GM23338 (cell line): ENCODE measurements around the gene SERPINA3. TPM values are rescaled to one million over a fixed set of nuclear protein-coding genes. Genes with fewer than 3 reads are reported as not detected.

Experiments used
- ATAC-seq: fragments of 200-7000 bp; cut with Tn5 transposase; 3 replicates; pipeline ENCODE4 v1.9.1; 2020
- DNase-seq: peaks from one replicate; pipeline ENCODE4 v3.0.0-alpha.2; 2015; ENCODE audit warnings: low spot score
- H2AFZ ChIP-seq: fragments of 200-600 bp; sonication (generic); 2 replicates; pipeline ENCODE4 v1.8.0; 2016; ENCODE audit warnings: antibody characterized with exemption, mild to moderate bottlenecking, moderate library complexity
- H3F3A ChIP-seq: fragments of 200-600 bp; sonication (generic); replicated peaks from 2 replicates; pipeline ENCODE4 v1.8.0; 2017; ENCODE audit warnings: antibody characterized with exemption, mixed run types, low read depth
- H3K27ac ChIP-seq: fragments of 200-600 bp; sonication (generic); 2 replicates; pipeline ENCODE4 v1.6.1; 2016; ENCODE audit warnings: low read depth
- H3K27me3 ChIP-seq: fragments of 200-600 bp; sonication (generic); 2 replicates; pipeline ENCODE4 v1.8.0; 2016; ENCODE audit warnings: mild to moderate bottlenecking, mixed run types, moderate library complexity; ENCODE audit not compliant: insufficient read depth
- H3K36me3 ChIP-seq: fragments of 200-600 bp; sonication (generic); 2 replicates; pipeline ENCODE4 v1.8.0; 2016; ENCODE audit warnings: mild to moderate bottlenecking; ENCODE audit not compliant: insufficient read depth
- H3K4me1 ChIP-seq: fragments of 200-600 bp; sonication (generic); 2 replicates; pipeline ENCODE4 v1.8.0; 2016; ENCODE audit warnings: mild to moderate bottlenecking, moderate library complexity; ENCODE audit not compliant: insufficient read depth
- H3K4me2 ChIP-seq: fragments of 200-600 bp; sonication (generic); 2 replicates; pipeline ENCODE4 v1.7.1; 2017; ENCODE audit warnings: mixed run types
- H3K4me3 ChIP-seq: fragments of 200-600 bp; sonication (generic); 2 replicates; pipeline ENCODE4 v1.6.1; 2016; ENCODE audit warnings: mixed run types
- H3K79me2 ChIP-seq: fragments of 200-600 bp; sonication (generic); replicated peaks from 2 replicates; pipeline ENCODE4 v1.8.0; 2017; ENCODE audit warnings: mild to moderate bottlenecking; ENCODE audit not compliant: insufficient read depth
- H3K9me2 ChIP-seq: fragments of 200-600 bp; sonication (generic); 2 replicates; pipeline ENCODE4 v1.8.0; 2017; ENCODE audit not compliant: insufficient read depth
- H4K20me1 ChIP-seq: fragments of 200-600 bp; sonication (generic); replicated peaks from 2 replicates; pipeline ENCODE4 v1.8.0; 2017; ENCODE audit warnings: mild to moderate bottlenecking; ENCODE audit not compliant: insufficient read depth
- H3K27ac Mint-ChIP-seq: 2 replicates; pipeline ENCODE4 v1.8.0; 2020; ENCODE audit warnings: inconsistent platforms, mild to moderate bottlenecking, moderate library complexity, mixed read lengths
- H3K27me3 Mint-ChIP-seq: 3 replicates; pipeline ENCODE4 v1.8.0; 2022; ENCODE audit warnings: low read depth, mild to moderate bottlenecking, moderate library complexity, mixed read lengths, inconsistent platforms; ENCODE audit not compliant: insufficient read depth, poor library complexity
- H3K36me3 Mint-ChIP-seq: 3 replicates; pipeline ENCODE4 v1.8.0; 2021; ENCODE audit warnings: low read depth, mild to moderate bottlenecking, inconsistent platforms, moderate library complexity, mixed read lengths
- H3K4me1 Mint-ChIP-seq: 3 replicates; pipeline ENCODE4 v1.8.0; 2020; ENCODE audit warnings: mild to moderate bottlenecking, inconsistent platforms, mixed read lengths
- H3K4me3 Mint-ChIP-seq: 3 replicates; pipeline ENCODE4 v1.8.0; 2021; ENCODE audit warnings: moderate library complexity, mild to moderate bottlenecking, inconsistent platforms, mixed read lengths
- H3K9me3 Mint-ChIP-seq: 3 replicates; pipeline ENCODE4 v1.8.0; 2020; ENCODE audit warnings: moderate library complexity, mild to moderate bottlenecking, inconsistent platforms, mixed read lengths
- CREB1 ChIP-seq: fragments of 250-450 bp; sonication (Bioruptor Pico); IDR thresholded peaks from 2 replicates; pipeline ENCODE4 v1.5.0; 2020; ENCODE audit warnings: low read depth, mild to moderate bottlenecking, moderate library complexity
- ETS1 ChIP-seq: IDR thresholded peaks from 2 replicates; pipeline ENCODE4 v1.6.1; 2016; ENCODE audit warnings: antibody characterized with exemption
- EZH2 ChIP-seq: fragments of 200-600 bp; sonication (generic); IDR thresholded peaks from one replicate; pipeline ENCODE4 v1.8.0; 2017; ENCODE audit warnings: antibody characterized with exemption, mild to moderate bottlenecking, low read depth; ENCODE audit not compliant: unreplicated experiment
- EZH2phosphoT487 ChIP-seq: fragments of 200-600 bp; sonication (generic); IDR thresholded peaks from one replicate; pipeline ENCODE4 v1.8.1; 2018; ENCODE audit warnings: antibody characterized with exemption; ENCODE audit not compliant: unreplicated experiment
- JUNB ChIP-seq: IDR thresholded peaks from one replicate; pipeline ENCODE4 v1.6.1; 2016; ENCODE audit warnings: antibody characterized with exemption; ENCODE audit not compliant: unreplicated experiment
- NANOG ChIP-seq: IDR thresholded peaks from 2 replicates; pipeline ENCODE4 v1.6.1; 2016; ENCODE audit warnings: antibody characterized with exemption, borderline replicate concordance
- POLR2AphosphoS5 ChIP-seq: IDR thresholded peaks from 2 replicates; pipeline ENCODE4 v1.6.1; 2016; ENCODE audit warnings: antibody characterized with exemption, low read depth
- STAT1 ChIP-seq: IDR thresholded peaks from one replicate; pipeline ENCODE4 v1.6.1; 2016; ENCODE audit warnings: antibody characterized with exemption; ENCODE audit not compliant: unreplicated experiment
- ZNF331 ChIP-seq: fragments of 250-450 bp; sonication (Bioruptor Pico); IDR thresholded peaks from 2 replicates; pipeline ENCODE4 v1.5.0; 2020; ENCODE audit warnings: low read depth, mild to moderate bottlenecking, moderate library complexity
- ZNF462 ChIP-seq: fragments of 250-450 bp; sonication (Bioruptor Pico); IDR thresholded peaks from 2 replicates; pipeline ENCODE4 v1.5.0; 2020; ENCODE audit warnings: mild to moderate bottlenecking, moderate library complexity
- polyA plus RNA-seq: library from polyadenylated mRNA; unstranded; fragments of >200 nt; fragmentation: Nextera tagmentation; extraction: Ambion mirVana; gene quantifications from 2 replicates; pipeline ENCODE4 v1.2.1, GENCODE V29; 2016
- total RNA-seq: library from RNA; depleted of rRNA; stranded (reverse); fragments of >200 nt; shearing (Covaris generic); gene quantifications from 2 replicates; pipeline ENCODE4 v1.2.3, GENCODE V29; 2014
- TF ChIP-seq, protein P1 (sequence below): IDR thresholded peaks from one replicate; pipeline ENCODE4 v1.6.1; 2018; ENCODE audit warnings: antibody characterized with exemption; ENCODE audit not compliant: unreplicated experiment
- TF ChIP-seq, protein P2 (sequence below), 2 experiments: fragments of 200-600 bp in 1 of 2; sonication (generic) in 1 of 2; conservative IDR thresholded peaks; 2 replicates each; pipeline versions ENCODE4 v1.5.1 to v1.6.1; 2016 to 2017; ENCODE audit warnings: antibody characterized with exemption in 2 of 2, low read depth in 2 of 2, mild to moderate bottlenecking in 2 of 2, moderate library complexity in 1 of 2

The SERPINA3 gene
- total and polyA plus RNA-seq, 2 experiments from 2014 or later: not detected

DNA sequence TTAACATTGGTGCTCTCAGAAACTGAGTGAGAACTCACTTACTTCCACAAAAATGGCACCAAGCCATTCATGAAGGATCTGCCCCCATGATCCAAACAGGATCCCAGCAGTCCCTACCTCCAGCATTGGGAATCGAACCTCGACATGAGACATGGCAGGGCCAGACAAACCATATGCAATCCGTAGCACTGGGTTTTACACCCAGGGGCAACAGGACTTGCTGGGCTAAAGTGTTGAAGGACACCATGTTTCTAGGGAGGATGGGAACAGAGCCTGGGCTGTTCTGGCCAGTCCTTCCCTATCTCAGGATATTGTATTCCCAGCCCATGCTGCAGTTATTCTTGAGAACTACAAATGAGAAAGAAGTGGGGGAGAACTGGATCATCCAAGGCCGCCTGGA, 36.6 kb downstream of the SERPINA3 start:
- Mint-ChIP-seq H3K4me1 (no peaks in the 10 kb centered on the region), H3K27ac (no peak overlapping the region), H3K27me3 (peaks cover 6% of the 10 kb centered on the region), H3K4me3 (no peak overlapping the region), H3K36me3 (no peaks in the 10 kb centered on the region; the same call in 2 of the 3 replicates), H3K9me3 (peaks cover 9% of the 10 kb centered on the region)
- H2AFZ ChIP-seq: no peak overlapping the region
- no peak overlapping the region for H3K27ac ChIP-seq
- no peaks in the 10 kb centered on the region for H3F3A ChIP-seq
- H3K27me3 ChIP-seq: no peaks in the 10 kb centered on the region
- no peak overlapping the region for H3K4me2 ChIP-seq
- no peaks in the 10 kb centered on the region for H3K79me2 ChIP-seq
- no peaks in the 10 kb centered on the region for H3K4me1 ChIP-seq
- H3K4me3 ChIP-seq: no peak overlapping the region
- DNase-seq (no peak), ATAC-seq (no peak)
- TF ChIP-seq NANOG: no peak
- TF ChIP-seq ZNF331 (CRISPR knock-in tag): no peak
- TF ChIP-seq, protein P1, sequence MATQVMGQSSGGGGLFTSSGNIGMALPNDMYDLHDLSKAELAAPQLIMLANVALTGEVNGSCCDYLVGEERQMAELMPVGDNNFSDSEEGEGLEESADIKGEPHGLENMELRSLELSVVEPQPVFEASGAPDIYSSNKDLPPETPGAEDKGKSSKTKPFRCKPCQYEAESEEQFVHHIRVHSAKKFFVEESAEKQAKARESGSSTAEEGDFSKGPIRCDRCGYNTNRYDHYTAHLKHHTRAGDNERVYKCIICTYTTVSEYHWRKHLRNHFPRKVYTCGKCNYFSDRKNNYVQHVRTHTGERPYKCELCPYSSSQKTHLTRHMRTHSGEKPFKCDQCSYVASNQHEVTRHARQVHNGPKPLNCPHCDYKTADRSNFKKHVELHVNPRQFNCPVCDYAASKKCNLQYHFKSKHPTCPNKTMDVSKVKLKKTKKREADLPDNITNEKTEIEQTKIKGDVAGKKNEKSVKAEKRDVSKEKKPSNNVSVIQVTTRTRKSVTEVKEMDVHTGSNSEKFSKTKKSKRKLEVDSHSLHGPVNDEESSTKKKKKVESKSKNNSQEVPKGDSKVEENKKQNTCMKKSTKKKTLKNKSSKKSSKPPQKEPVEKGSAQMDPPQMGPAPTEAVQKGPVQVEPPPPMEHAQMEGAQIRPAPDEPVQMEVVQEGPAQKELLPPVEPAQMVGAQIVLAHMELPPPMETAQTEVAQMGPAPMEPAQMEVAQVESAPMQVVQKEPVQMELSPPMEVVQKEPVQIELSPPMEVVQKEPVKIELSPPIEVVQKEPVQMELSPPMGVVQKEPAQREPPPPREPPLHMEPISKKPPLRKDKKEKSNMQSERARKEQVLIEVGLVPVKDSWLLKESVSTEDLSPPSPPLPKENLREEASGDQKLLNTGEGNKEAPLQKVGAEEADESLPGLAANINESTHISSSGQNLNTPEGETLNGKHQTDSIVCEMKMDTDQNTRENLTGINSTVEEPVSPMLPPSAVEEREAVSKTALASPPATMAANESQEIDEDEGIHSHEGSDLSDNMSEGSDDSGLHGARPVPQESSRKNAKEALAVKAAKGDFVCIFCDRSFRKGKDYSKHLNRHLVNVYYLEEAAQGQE: no peak
- TF ChIP-seq, protein P2, sequence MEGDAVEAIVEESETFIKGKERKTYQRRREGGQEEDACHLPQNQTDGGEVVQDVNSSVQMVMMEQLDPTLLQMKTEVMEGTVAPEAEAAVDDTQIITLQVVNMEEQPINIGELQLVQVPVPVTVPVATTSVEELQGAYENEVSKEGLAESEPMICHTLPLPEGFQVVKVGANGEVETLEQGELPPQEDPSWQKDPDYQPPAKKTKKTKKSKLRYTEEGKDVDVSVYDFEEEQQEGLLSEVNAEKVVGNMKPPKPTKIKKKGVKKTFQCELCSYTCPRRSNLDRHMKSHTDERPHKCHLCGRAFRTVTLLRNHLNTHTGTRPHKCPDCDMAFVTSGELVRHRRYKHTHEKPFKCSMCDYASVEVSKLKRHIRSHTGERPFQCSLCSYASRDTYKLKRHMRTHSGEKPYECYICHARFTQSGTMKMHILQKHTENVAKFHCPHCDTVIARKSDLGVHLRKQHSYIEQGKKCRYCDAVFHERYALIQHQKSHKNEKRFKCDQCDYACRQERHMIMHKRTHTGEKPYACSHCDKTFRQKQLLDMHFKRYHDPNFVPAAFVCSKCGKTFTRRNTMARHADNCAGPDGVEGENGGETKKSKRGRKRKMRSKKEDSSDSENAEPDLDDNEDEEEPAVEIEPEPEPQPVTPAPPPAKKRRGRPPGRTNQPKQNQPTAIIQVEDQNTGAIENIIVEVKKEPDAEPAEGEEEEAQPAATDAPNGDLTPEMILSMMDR (conservative IDR thresholded peaks at IDR 0.05; ENCODE audit: low read depth in 2 of 2): no peak
- TF ChIP-seq EZH2phosphoT487: no peak
- no peak for TF ChIP-seq ZNF462 (CRISPR knock-in tag)
- TF ChIP-seq JUNB: no peak
- no peak for TF ChIP-seq POLR2AphosphoS5
- TF ChIP-seq STAT1: no peak
- no peak for TF ChIP-seq CREB1 (CRISPR knock-in tag)
- TF ChIP-seq ETS1: no peak
- no peak for TF ChIP-seq EZH2
- 0 out of 2 replicates have a peak, but pooled peaks cover 5% of the 10 kb centered on the region for H3K9me2 ChIP-seq
- H4K20me1 ChIP-seq: no peaks in the 10 kb centered on the region
- H3K36me3 ChIP-seq: no peaks in the 10 kb centered on the region
